GM19043 (cell line): Measurements from ENCODE around the gene RAB31.

Experiments
- ATAC-seq: cut with Tn5 transposase; IDR thresholded peaks from one replicate; pipeline ENCODE4 v1.9.1; 2021; ENCODE audit warnings: low read depth; ENCODE audit not compliant: unreplicated experiment

The RAB31 gene

GRCh38 chr18:9809697-9810096 lies 101.6 kb downstream of the RAB31 start:
- ATAC-seq: no peak

DNA sequence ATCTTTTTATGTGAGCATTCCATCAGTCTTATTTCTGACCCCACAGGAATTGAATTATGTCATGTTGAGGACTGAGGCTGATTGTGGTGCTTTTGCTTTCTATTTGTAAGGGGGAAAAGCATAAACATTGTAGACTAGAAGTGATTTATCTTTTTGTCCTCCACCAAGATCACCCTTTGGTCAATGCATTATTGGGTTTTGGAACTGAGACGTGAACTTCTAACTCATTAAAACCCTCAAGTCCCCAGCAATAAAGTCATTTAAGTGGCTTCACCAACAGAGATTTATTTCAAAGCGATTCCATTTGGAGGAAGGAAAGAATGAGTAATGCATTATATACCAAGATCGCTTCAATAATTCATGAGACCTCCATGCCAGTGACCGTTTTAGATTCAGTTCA lies 102.2 kb downstream of the RAB31 start:
- no peak for ATAC-seq

GRCh38 chr18:9810994-9811705 lies 103.0 kb downstream of the RAB31 start:
- no peak for ATAC-seq

DNA sequence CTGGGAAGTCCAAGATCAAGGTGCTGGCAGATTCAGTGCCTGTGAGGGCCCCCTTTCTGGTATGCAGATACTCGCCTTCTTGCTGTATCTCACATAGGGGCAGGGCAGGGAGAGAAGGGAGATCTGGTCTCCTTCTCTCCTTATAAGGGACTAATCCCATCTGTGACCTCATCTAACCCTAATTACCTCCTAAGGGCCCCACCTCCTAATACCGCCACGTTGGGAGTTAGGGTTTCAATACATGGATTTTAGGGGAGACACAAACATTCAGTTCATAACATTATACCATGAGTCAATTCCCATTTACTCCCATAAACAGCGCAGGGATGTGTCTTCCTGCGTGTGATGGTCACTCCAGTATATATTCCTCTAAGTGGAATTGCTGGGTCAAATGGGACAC lies 103.9 kb downstream of the RAB31 start:
- ATAC-seq: no peak

DNA sequence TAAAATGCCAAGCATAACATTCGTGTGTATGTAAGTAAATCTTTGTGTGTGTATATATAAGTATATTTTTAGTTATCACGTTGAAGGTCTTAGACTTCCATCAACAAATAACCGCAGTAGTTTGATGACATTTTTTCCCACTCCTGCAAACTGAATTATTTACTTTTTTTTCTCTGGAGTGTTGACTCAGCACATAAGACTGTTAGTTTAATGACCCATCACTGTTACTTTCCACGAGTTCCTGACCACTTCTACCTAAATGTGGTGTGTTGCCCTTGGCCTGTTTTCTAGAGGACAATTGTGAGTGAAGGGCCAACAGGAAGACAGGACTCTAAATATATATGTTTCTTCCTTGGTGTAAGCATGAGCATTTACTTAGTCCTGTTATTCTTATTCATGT lies 106.3 kb downstream of the RAB31 start:
- ATAC-seq: no peak

DNA sequence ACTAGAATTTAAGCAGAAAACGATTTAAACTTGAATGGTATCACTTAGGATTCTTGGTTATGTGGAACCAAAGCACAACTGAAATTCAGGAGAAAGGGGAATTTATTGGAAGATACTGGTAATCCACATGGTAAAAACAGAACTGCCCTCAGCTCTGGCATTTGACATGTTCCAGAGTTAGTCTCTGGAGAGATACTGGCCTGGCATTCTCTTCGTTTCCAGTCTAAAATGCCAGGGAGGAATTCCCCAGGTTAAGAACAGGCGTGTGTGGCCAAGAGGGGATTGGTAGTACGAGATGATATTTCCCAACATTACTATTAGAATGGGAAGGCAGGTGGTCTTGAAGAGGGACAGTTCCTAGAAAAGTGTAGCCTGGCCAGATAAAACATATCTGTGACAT lies 109.2 kb downstream of the RAB31 start:
- ATAC-seq: no peak

DNA sequence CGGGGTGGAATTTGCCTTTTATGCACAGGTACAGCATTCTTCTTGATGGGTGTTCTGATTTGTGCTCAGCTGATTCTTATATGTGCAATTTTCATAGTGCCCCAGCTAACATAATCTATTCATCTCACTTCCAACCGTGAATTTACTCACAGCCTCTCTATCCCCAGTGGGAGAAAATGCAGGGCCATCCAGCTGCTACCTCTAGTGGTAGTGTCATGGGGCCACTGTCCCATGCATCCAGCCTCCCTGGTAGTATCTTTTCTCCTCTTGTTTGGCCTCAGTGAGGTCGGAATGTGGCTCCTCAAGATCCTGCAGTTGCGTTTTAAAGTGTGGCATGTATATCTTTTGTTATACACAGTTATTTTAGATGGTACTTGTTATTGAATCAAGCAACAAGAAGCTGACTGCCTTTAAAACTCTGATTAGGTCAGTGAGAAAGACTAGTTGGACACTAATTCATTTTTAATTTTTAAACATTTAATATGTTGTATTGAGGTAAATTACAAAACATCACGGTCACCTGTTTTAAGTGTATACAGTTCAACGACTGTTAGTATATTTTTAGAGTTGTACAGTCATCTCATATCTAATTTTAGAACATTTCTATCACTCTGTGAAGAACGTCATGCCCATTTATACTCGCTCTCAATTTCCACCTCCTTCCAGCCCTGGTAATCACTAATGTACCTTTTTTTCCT lies 109.8 kb downstream of the RAB31 start:
- no peak for ATAC-seq

- no peak for ATAC-seq
Measured at GRCh38 chr18:9818423-9818734, 110.3 kb downstream of the RAB31 start.

DNA sequence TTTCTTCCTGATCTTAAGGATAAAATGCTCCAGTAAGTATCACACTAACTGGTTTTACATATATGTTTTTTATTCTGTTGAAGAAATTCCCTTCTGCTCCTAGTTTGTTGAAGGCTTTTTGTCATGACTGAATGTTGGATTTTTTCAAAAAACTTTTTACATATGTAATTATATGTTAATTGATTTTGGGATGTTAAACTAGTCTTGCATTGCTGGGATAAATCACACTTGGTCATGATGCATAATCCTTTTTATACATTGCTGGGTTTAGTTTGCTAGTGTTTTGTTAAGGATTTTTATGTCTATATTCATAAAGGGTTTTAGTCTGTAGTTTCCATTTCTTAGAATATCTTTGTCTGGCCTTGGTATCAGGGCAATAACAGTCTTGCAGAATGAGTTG lies 112.0 kb downstream of the RAB31 start:
- ATAC-seq: no peak

- no peak for ATAC-seq
Measured at GRCh38 chr18:9820719-9821118, 112.6 kb downstream of the RAB31 start.

- no peak for ATAC-seq
Measured at GRCh38 chr18:9822587-9823185, 114.6 kb downstream of the RAB31 start.

DNA sequence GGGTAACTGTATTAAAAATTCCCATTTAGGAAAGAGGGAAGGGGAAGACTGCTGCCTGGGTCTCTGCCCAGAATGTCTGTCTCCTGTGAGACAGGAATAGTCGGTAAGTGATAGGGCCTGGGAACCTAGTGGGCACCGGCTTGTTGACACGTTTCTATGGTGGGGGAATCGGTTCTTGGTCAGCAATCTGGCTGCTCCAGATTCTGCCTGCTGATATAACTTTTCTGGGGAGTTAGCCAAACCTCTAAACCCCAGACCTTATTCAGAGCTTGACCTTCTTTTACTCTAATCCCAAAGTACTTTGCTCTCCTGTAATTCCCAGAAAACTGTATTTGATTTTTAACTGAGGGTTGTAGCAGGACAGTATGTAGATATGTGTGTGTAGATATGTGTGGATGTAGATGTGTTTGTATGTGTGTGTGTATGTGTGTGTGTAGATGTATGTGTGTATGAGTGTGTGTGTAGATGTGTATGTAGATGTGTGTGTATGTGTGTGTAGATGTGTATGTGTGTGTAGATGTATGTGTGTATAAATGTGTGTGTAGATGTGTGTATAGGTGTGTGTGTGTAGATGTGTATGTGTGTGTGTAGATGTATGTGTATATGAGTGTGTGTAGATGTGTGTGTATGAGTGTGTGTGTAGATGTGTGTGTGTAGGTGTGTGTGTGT lies 115.8 kb downstream of the RAB31 start:
- ATAC-seq: no peak

DNA sequence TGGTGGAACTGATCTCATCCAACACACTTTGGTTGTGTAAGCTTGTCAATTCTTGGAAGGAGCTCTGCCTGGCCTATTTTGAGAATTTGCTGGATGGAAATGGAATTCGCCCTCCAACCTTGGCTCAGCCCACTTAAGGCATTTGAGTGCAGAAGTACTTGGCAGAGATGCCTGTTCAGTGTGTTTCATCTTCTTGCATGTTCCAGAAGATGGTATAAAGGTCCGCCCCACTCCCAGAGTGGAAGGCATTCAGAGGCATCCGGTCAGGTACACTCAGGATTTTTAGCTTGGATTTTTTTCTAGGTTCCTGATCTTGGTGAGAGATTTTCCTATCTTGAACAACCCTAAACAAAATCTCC lies 116.4 kb downstream of the RAB31 start:
- no peak for ATAC-seq

- ATAC-seq: no peak
Measured at GRCh38 chr18:9824952-9825371, 116.9 kb downstream of the RAB31 start.

DNA sequence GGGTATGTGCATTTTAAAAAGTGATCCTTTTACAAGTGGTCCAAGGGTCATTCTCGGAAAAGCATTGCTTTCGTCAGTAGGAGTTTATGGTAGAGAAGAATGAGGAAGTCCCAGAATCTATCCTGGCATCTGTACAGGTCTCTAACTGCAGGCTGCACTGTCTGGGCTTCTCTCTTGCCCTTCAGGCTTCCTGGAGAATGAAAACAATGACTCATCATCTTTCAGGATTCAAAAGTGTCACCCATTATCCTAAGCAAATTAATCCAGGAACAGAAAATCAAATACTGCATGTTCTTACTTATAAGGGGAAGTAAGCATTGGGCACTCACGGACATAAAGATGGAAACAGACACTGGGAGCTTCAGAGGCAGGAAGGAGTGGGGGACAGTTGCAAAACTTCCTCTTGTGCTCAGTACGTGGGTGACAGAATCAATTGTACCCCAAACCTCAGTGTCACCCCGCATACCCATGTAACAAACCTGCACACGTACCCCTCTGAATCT lies 117.5 kb downstream of the RAB31 start:
- ATAC-seq: no peak

DNA sequence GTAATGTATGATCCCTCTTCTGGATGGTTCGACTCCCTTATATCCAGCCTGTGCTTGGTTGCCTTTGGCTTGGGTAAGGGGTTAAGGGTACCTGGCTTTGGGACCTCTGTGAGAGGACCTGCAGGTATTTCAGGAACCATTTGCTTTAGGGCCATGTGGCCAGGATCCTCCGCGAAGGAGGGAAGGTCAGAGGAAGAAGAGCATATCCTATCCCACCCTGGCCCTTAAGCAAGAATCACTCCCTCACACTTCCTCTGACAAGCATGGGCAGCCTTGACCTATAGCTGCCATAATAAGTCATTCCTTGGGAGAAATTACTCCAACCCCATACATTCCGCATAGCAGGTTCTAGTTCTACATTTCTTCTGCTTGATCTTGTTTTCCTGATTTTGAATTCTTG lies 118.6 kb downstream of the RAB31 start:
- no peak for ATAC-seq

DNA sequence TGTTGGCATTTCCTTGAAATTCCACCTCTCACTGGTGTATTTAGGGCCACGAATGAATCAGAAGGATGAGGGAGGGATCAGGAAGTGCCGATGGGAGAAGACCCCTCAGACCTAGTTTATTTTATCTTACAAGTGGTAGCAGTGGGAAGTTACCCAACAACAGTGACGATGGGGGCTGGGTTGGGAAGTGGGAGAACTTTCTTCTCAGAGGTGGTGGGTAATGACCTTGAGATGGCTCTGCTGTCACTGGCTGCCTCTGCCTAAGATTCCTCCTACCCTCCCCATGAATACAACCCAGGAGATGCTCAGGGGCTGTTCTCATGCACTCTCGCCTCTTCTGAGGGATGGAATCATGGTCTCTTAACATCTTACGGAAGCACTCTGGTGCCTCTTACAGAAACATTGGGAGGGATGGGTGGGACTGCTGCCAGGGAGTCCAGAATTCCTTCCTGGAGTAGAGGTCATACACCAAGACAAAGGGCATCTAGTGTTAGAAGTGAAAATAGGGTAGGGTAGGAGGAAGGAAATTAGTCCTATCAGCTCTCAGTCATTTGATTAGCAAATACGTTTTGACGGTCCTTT lies 119.2 kb downstream of the RAB31 start:
- no peak for ATAC-seq

DNA sequence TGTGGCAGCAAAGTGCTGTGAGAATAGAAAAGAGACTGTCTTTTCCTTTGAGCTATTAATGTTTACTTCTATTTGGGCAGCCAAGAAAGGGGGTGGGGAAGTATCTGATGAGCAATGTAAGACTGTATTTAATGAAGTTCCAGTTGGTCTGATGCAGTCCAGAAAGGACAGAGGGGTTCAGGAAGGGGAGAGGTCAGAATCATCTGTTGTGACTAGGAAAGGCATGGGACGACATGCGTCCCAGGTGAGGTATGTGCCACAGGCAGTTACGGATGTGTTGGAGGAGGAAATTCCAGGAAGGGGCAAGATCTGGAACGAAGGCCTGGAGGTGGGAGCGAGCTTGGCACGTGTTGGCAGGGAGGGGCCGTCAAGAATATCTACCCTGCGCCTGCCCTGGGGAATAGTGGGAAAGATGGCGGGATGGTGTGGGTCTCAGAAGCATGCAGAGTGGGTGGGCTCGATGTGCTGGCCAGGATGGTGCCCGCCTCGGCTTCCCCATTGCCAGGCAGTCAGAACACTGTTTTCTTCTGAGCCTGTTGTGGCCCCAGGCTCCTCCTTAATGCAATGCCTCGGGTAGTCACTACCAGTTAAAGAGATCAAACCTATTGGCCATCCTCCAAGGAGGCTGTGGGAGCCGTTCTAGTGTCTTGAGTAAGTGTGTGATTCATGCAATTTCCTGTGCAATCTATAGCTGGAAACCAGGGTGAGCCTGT lies 119.8 kb downstream of the RAB31 start:
- no peak for ATAC-seq

DNA sequence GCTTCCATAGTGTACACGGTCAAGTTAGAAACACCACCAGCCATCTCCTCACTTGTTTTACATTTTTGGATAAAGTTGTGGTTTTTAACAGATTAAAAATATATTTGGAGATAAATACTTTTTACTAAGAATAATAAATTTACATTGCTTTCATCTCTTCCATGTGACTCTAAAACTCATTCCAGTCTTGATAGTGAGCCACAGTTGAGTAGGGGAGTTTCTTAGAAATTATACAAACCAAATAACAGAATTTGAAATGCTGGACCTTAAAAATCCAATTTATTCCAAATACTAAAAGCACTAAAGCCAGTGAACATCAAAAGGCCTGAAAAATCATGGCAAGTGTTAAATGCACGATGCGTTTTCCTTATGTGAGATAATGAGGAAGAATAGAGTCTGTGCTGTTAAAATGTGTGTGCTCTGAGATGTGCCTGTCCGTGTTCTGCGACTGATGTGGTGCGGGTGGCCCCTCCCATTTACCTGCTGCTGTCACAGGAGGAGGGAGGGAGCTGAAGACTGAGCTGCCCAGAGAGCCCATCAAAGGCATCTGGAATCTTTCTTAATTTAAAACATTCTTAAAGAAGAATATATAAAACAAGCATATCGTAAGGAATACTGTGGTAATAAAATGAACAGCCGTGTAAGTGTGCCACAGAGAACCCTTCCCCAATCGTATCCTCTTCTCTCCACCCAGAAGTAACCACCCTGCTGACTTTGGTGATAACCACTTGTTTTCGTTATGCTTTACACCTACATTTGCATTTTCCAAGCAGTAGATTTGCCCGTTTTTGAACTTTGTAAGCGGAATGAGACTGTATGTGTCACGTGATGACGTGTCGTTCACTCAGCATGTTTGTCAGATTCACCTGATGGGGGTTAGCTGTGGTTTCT lies 120.7 kb downstream of the RAB31 start:
- no peak for ATAC-seq

GRCh38 chr18:9829397-9829712 lies 121.3 kb downstream of the RAB31 start:
- ATAC-seq: no peak
